Astrocyte (in vitro differentiated cells and primary cell): ENCODE data around the gene FAM149B1.

Source experiments
- CTCF ChIP-seq: IDR thresholded peaks from 2 replicates; pipeline ENCODE4 v1.5.1; 2011; ENCODE audit warnings: low read depth, mild to moderate bottlenecking, inconsistent platforms, low read length, moderate library complexity; ENCODE audit not compliant: insufficient read depth
- EZH2 ChIP-seq: IDR thresholded peaks from 2 replicates; pipeline ENCODE4 v1.6.1; 2012; ENCODE audit warnings: mild to moderate bottlenecking, low read length, inconsistent platforms; ENCODE audit not compliant: insufficient read depth

- TF ChIP-seq CTCF, result no peak
- no peak for TF ChIP-seq EZH2
Measured at GRCh38 chr10:73172867-73173266, 4.9 kb downstream of the FAM149B1 start.
